Activated B cell treated with CpG ODN at 0.5 μM for 24 hours (primary cell): Measurements from ENCODE around the gene STRN3. TPM values are rescaled to one million over a fixed set of nuclear protein-coding genes. Genes with fewer than 3 reads are reported as not detected.

Source experiments
- ATAC-seq: fragments of 200-7000 bp; cut with Tn5 transposase; one replicate; pipeline ENCODE4 v1.10.0; 2021; ENCODE audit warnings: low read depth, mild to moderate bottlenecking, moderate library complexity
- CTCF ChIA-PET: fragments of 350-600 bp; sonication (Branson Sonifier 250); formaldehyde crosslinking; loops from one replicate; lab custom pipeline; 2021; ENCODE audit warnings: antibody characterized with exemption; lab: Charles Lee
- POLR2A ChIA-PET: fragments of 350-600 bp; sonication (Branson Sonifier 250); formaldehyde crosslinking; loops from one replicate; lab custom pipeline; 2021; ENCODE audit warnings: antibody characterized with exemption; lab: Charles Lee
- DNase-seq: peaks from one replicate; pipeline ENCODE4 v3.0.0; 2022
- H3K27ac Mint-ChIP-seq: one replicate; pipeline ENCODE4 v1.8.0; 2020; ENCODE audit warnings: mixed read lengths
- H3K27me3 Mint-ChIP-seq: one replicate; pipeline ENCODE4 v1.8.0; 2021; ENCODE audit warnings: mixed read lengths
- H3K36me3 Mint-ChIP-seq: one replicate; pipeline ENCODE4 v1.8.0; 2021; ENCODE audit warnings: low read depth, mixed read lengths
- H3K4me1 Mint-ChIP-seq: one replicate; pipeline ENCODE4 v1.8.0; 2021; ENCODE audit warnings: mixed read lengths
- H3K4me3 Mint-ChIP-seq: one replicate; pipeline ENCODE4 v1.8.0; 2020; ENCODE audit warnings: mild to moderate bottlenecking, mixed read lengths
- H3K9me3 Mint-ChIP-seq: one replicate; pipeline ENCODE4 v1.8.0; 2020; ENCODE audit warnings: mixed read lengths
- CTCF ChIP-seq: fragments of 200-600 bp; IDR thresholded peaks from one replicate; pipeline ENCODE4 v1.8.0; 2022; ENCODE audit warnings: antibody characterized with exemption, mild to moderate bottlenecking
- intact Hi-C: fragments of 100-400 bp; cut with micrococcal nuclease; formaldehyde crosslinking; loops from one replicate; pipeline ENCODE4 v1.15.1; 2024
- total RNA-seq: library from RNA; stranded (reverse); gene quantifications from 2 replicates; pipeline ENCODE4 v1.2.3, GENCODE V29; 2022

The STRN3 gene
- total RNA-seq, 1 donor from 2014 or later: 31.0 TPM

- H3K4me1 Mint-ChIP-seq: no peaks in the 10 kb centered on the region
- TF ChIP-seq CTCF: no peak
- ChIA-PET CTCF (interaction anchor here (0.6 kb wide), 1 partner anchor 62 kb away, joined by 5 read pairs; no protein-coding TSS in a partner anchor), POLR2A (no interaction called here)
- H3K36me3 Mint-ChIP-seq: peaks cover 31% of the 10 kb centered on the region
- no peaks in the 10 kb centered on the region for H3K27me3 Mint-ChIP-seq
- ATAC-seq (no peak), DNase-seq (no peak)
- no peak overlapping the region for H3K4me3 Mint-ChIP-seq
- intact Hi-C loops: no loop called here
- H3K9me3 Mint-ChIP-seq: no peaks in the 10 kb centered on the region
- H3K27ac Mint-ChIP-seq: no peak overlapping the region
Measured at GRCh38 chr14:30925254-30925653, 100.9 kb downstream of the STRN3 start.

GRCh38 chr14:30921788-30922187, 104.4 kb downstream of the STRN3 start:
- no peak for ATAC-seq
- intact Hi-C loops: no loop called here
- Mint-ChIP-seq H3K4me3 (no peak overlapping the region), H3K36me3 (peaks cover 30% of the 10 kb centered on the region), H3K27ac (no peak overlapping the region), H3K27me3 (no peaks in the 10 kb centered on the region), H3K4me1 (no peaks in the 10 kb centered on the region), H3K9me3 (no peaks in the 10 kb centered on the region)
- TF ChIP-seq CTCF: no peak
- CTCF ChIA-PET: no interaction called here
- DNase-seq: no peak
- POLR2A ChIA-PET: no interaction called here

GRCh38 chr14:30921305-30921704, 104.9 kb downstream of the STRN3 start:
- H3K4me3 Mint-ChIP-seq: no peak overlapping the region
- H3K36me3 Mint-ChIP-seq: peaks cover 31% of the 10 kb centered on the region

GRCh38 chr14:30915596-30915995, 110.6 kb downstream of the STRN3 start:
- TF ChIP-seq CTCF: no peak
- peaks cover 27% of the 10 kb centered on the region for H3K36me3 Mint-ChIP-seq
- H3K4me3 Mint-ChIP-seq: no peak overlapping the region
- H3K9me3 Mint-ChIP-seq: no peaks in the 10 kb centered on the region
- POLR2A ChIA-PET: no interaction called here
- CTCF ChIA-PET: no interaction called here
- no peaks in the 10 kb centered on the region for H3K27me3 Mint-ChIP-seq
- H3K27ac Mint-ChIP-seq: no peak overlapping the region
- no peak for ATAC-seq
- intact Hi-C loops: no loop called here
- no peaks in the 10 kb centered on the region for H3K4me1 Mint-ChIP-seq
- DNase-seq: no peak

More at GRCh38 chr14:30921305-30921704, 104.9 kb downstream of the STRN3 start:
- intact Hi-C loops: no loop called here
- Mint-ChIP-seq H3K9me3 (no peaks in the 10 kb centered on the region), H3K27me3 (no peaks in the 10 kb centered on the region), H3K4me1 (no peaks in the 10 kb centered on the region), H3K27ac (no peak overlapping the region)
- DNase-seq: no peak
- no peak for ATAC-seq
- no peak for TF ChIP-seq CTCF
- CTCF ChIA-PET: no interaction called here
- POLR2A ChIA-PET: no interaction called here

- intact Hi-C loops: no loop called here
- ChIA-PET POLR2A (no interaction called here), CTCF (no interaction called here)
- no peak overlapping the region for H3K27ac Mint-ChIP-seq
- peaks cover 25% of the 10 kb centered on the region for H3K36me3 Mint-ChIP-seq
- H3K4me1 Mint-ChIP-seq: no peaks in the 10 kb centered on the region
- ATAC-seq (no peak), DNase-seq (no peak)
- no peaks in the 10 kb centered on the region for H3K27me3 Mint-ChIP-seq
- H3K4me3 Mint-ChIP-seq: no peak overlapping the region
- TF ChIP-seq CTCF: no peak
- no peaks in the 10 kb centered on the region for H3K9me3 Mint-ChIP-seq
Measured at GRCh38 chr14:30914812-30915211, 111.4 kb downstream of the STRN3 start.
